H1 (cell line): ENCODE data around the gene DAPK3. TPM values are rescaled to one million over a fixed set of nuclear protein-coding genes. Genes with fewer than 3 reads are reported as not detected.

Experiments used
- BCL11A ChIP-seq, 2 experiments: IDR thresholded peaks; one replicate each; pipeline ENCODE4 v1.6.1; 2011; ENCODE audit warnings: low read depth in 2 of 2, low read length in 2 of 2, mild to moderate bottlenecking in 2 of 2
- CBX8 ChIP-seq: fragments of 300-800, 300-1000 bp; sonication (generic); IDR thresholded peaks from 2 replicates; pipeline ENCODE4 v1.7.1; 2016; ENCODE audit warnings: low read depth, low read length, borderline replicate concordance
- SAP30 ChIP-seq: fragments of 300-600 bp; sonication (generic); IDR thresholded peaks from 2 replicates; pipeline ENCODE4 v1.7.1; 2012; ENCODE audit warnings: low read length, moderate library complexity, mild to moderate bottlenecking, inconsistent platforms; ENCODE audit not compliant: insufficient read depth, insufficient replicate concordance
- SIN3A ChIP-seq, 2 experiments: IDR thresholded peaks in 1 of 2; conservative IDR thresholded peaks in 1 of 2; 2 replicates each; pipeline ENCODE4 v1.6.1; 2011 to 2012; ENCODE audit warnings: low read length in 2 of 2, improper control_type of control experiment in 1 of 2, low read depth in 1 of 2, mild to moderate bottlenecking in 1 of 2
- TAF1 ChIP-seq: IDR thresholded peaks from 2 replicates; pipeline ENCODE4 v1.6.1; 2011; ENCODE audit warnings: mild to moderate bottlenecking, low read depth, low read length
- YY1 ChIP-seq: IDR thresholded peaks from 2 replicates; pipeline ENCODE4 v1.6.1; 2011; ENCODE audit warnings: low read depth, mild to moderate bottlenecking, low read length
- polyA plus RNA-seq, 7 experiments: library from polyadenylated mRNA; depleted of rRNA in 3 of 7; stranded (reverse) in 5 of 7; unstranded in 2 of 7; fragments of >200 nt in 5 of 7; fragments of 200-250 nt in 2 of 7; gene quantifications; 1 replicate in 5 of 7; 2 replicates in 1 of 7; 4 replicates in 1 of 7; pipeline versions ENCODE4 v1.2.1 to v1.2.3, GENCODE V29; 2011 to 2013; ENCODE audit warnings: missing spikeins in 2 of 7, mixed read lengths in 2 of 7
- total RNA-seq: library from RNA; stranded (reverse); fragmentation: NEBNext Ultra II Directional; extraction: Animal tissue kit (Norgen Biotek cat#: 25700); gene quantifications from 2 replicates; pipeline ENCODE4 v1.2.1, GENCODE V29; 2021

DAPK3 gene
- total and polyA plus RNA-seq, 2 of the 8 experiments (the other 6 are each of a cell fraction or from before 2014, with no cell fraction given): 53.2 to 78.1 TPM

DNA sequence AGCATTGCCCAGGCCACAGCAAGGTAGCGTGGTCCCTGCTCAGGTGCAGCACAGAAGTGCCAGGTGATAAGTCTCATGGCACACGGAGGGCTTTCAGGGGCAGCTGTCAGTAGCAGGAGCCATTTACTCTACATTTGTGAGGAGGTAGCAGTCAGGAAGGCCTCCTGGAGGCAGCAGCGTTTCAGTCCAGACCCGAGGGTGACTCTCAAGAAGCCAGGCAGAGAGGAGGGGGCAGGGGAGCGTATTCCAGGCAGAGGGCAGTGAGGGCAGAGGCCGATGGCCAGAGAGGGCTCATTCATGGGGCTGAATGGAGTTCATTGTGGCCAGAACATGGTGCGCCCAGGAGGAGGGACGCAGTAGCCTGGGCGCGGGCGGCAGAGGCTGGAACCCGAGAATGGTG, 45.6 kb upstream of the DAPK3 start (continued):
- no peak for TF ChIP-seq SIN3A (conservative IDR thresholded peaks at IDR 0.05 in 1 of 2, IDR thresholded peaks at IDR 0.05 in 1 of 2; ENCODE audit: low read depth in 1 of 2, low read length in 2 of 2)
- no peak for TF ChIP-seq TAF1
- TF ChIP-seq SAP30: no peak
- no peak for TF ChIP-seq BCL11A (IDR thresholded peaks at IDR 0.05; ENCODE audit: low read depth in 2 of 2, low read length in 2 of 2)
- no peak for TF ChIP-seq CBX8
- no peak for TF ChIP-seq YY1
